HepG2 (cell line): ENCODE measurements around the gene LITAF.
"Not testable (repeated sequence)": the region's sequence is repeated elsewhere in the genome, so short reads cannot be mapped to it uniquely, and the experiment has no call there.

Experiments used
- FOXA3 ChIP-seq: IDR thresholded peaks from 2 replicates; pipeline ENCODE4 v1.6.1; 2016; ENCODE audit warnings: missing genetic modification reagents, missing compliant biosample characterization
- HNRNPLL ChIP-seq: fragments of 200-400 bp; formaldehyde crosslinking; IDR thresholded peaks from 2 replicates; pipeline ENCODE4 v1.6.1; 2017; ENCODE audit warnings: mild to moderate bottlenecking, low read depth, low read length; ENCODE audit not compliant: poor library complexity, severe bottlenecking
- POLR2AphosphoS5 ChIP-seq: IDR thresholded peaks from 2 replicates; pipeline ENCODE4 v1.6.1; 2012; ENCODE audit warnings: low read depth, low read length
- RARG ChIP-seq: sonication (generic); formaldehyde crosslinking; IDR thresholded peaks from 2 replicates; pipeline ENCODE4 v1.4.0; 2020; ENCODE audit warnings: low read depth, mild to moderate bottlenecking, missing genetic modification reagents
- RXRA ChIP-seq: sonication (generic); formaldehyde crosslinking; IDR thresholded peaks from 2 replicates; pipeline ENCODE4 v1.5.1; 2020; ENCODE audit warnings: missing genetic modification reagents
- SRSF9 ChIP-seq: fragments of 200-400 bp; formaldehyde crosslinking; IDR thresholded peaks from 2 replicates; pipeline ENCODE4 v1.6.1; 2018; ENCODE audit warnings: borderline replicate concordance, mild to moderate bottlenecking, low read depth, low read length; ENCODE audit not compliant: insufficient read depth, poor library complexity, severe bottlenecking
- TAF1 ChIP-seq: sonication (generic); formaldehyde crosslinking; IDR thresholded peaks from 2 replicates; pipeline ENCODE4 v1.4.0; 2020; ENCODE audit warnings: missing genetic modification reagents
- TSC22D2 ChIP-seq: sonication (generic); formaldehyde crosslinking; IDR thresholded peaks from 2 replicates; pipeline ENCODE4 v1.5.1; 2020; ENCODE audit warnings: missing genetic modification reagents, mild to moderate bottlenecking, borderline replicate concordance
- ZBTB4 ChIP-seq: sonication (generic); formaldehyde crosslinking; IDR thresholded peaks from 2 replicates; pipeline ENCODE4 v1.4.0; 2020; ENCODE audit warnings: missing genetic modification reagents, mild to moderate bottlenecking, borderline replicate concordance
- ZNF256 ChIP-seq: sonication (generic); formaldehyde crosslinking; conservative IDR thresholded peaks from 2 replicates; pipeline ENCODE4 v1.4.0; 2020; ENCODE audit warnings: missing genetic modification reagents
- TF ChIP-seq, protein P1 (sequence below): IDR thresholded peaks from 2 replicates; pipeline ENCODE4 v1.6.1; 2018; ENCODE audit warnings: missing genetic modification reagents, mild to moderate bottlenecking, missing compliant biosample characterization
- TF ChIP-seq, protein P2 (sequence below): IDR thresholded peaks from 2 replicates; pipeline ENCODE4 v1.6.1; 2012; ENCODE audit warnings: inconsistent platforms

GRCh38 chr16:11604296-11604695, 17.6 kb upstream of the LITAF start:
- not testable (repeated sequence) for TF ChIP-seq HNRNPLL; TSC22D2 (CRISPR knock-in tag); ZNF256 (CRISPR knock-in tag); FOXA3 (CRISPR knock-in tag); SRSF9; TAF1 (CRISPR knock-in tag); ZBTB4; RARG (CRISPR knock-in tag); POLR2AphosphoS5; RXRA (CRISPR knock-in tag)
- TF ChIP-seq, protein P1, sequence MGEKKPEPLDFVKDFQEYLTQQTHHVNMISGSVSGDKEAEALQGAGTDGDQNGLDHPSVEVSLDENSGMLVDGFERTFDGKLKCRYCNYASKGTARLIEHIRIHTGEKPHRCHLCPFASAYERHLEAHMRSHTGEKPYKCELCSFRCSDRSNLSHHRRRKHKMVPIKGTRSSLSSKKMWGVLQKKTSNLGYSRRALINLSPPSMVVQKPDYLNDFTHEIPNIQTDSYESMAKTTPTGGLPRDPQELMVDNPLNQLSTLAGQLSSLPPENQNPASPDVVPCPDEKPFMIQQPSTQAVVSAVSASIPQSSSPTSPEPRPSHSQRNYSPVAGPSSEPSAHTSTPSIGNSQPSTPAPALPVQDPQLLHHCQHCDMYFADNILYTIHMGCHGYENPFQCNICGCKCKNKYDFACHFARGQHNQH = not testable (repeated sequence)
- TF ChIP-seq, protein P2, sequence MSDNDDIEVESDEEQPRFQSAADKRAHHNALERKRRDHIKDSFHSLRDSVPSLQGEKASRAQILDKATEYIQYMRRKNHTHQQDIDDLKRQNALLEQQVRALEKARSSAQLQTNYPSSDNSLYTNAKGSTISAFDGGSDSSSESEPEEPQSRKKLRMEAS = not testable (repeated sequence)
